Fibroblast of pulmonary artery (primary cell): ENCODE data around the gene MARK2.
"Not testable (repeated sequence)": the region's sequence is repeated elsewhere in the genome, so short reads cannot be mapped to it uniquely, and the experiment has no call there.

Source experiments
- DNase-seq: peaks from one replicate; pipeline ENCODE4 v3.0.0-alpha.2; 2010; ENCODE audit warnings: low read depth
- H3K4me3 ChIP-seq: replicated peaks from 2 replicates; pipeline ENCODE4 v1.5.1; 2011; ENCODE audit warnings: low read depth, mild to moderate bottlenecking, control low read depth, low read length, moderate library complexity
- CTCF ChIP-seq: IDR thresholded peaks from 2 replicates; pipeline ENCODE4 v1.5.1; 2011; ENCODE audit warnings: mild to moderate bottlenecking, control low read depth, low read length, inconsistent platforms; ENCODE audit errors: missing control alignments

MARK2 gene

GRCh38 chr11:63804259-63804658 lies 34.7 kb upstream of the MARK2 start:
- no peak overlapping the region for H3K4me3 ChIP-seq
- TF ChIP-seq CTCF = no peak
- DNase-seq = no peak

GRCh38 chr11:63805844-63806415 lies 33.0 kb upstream of the MARK2 start:
- H3K4me3 ChIP-seq = no peak overlapping the region
- peak; percentile 79 for DNase-seq
- TF ChIP-seq CTCF = no peak

- H3K4me3 ChIP-seq, DNase-seq: not testable (repeated sequence)
Measured at GRCh38 chr11:63810383-63810782, 28.5 kb upstream of the MARK2 start.

GRCh38 chr11:63811522-63811921 lies 27.4 kb upstream of the MARK2 start:
- TF ChIP-seq CTCF = no peak
- no peak overlapping the region for H3K4me3 ChIP-seq
- DNase-seq = no peak

- TF ChIP-seq CTCF = no peak
- peak; percentile 57 for DNase-seq
- H3K4me3 ChIP-seq = peak within 1 kb of the TSS; percentile 88
Measured at GRCh38 chr11:63813035-63813562, 25.8 kb upstream of the MARK2 start, which contains the start of gene SPINDOC. SPINDOC (plus strand) TSS chr11:63813456; CDS start chr11:63813687, 231 bp downstream.

GRCh38 chr11:63813563-63814382 lies 25.1 kb upstream of the MARK2 start:
- TF ChIP-seq CTCF = no peak
- peak; percentile 43 for DNase-seq
- peak overlapping the region; percentile 88 for H3K4me3 ChIP-seq

- TF ChIP-seq CTCF = no peak
- peak overlapping the region; percentile 88 for H3K4me3 ChIP-seq
- no peak for DNase-seq
Measured at GRCh38 chr11:63814383-63814736, 24.6 kb upstream of the MARK2 start.
